GM12878 (cell line): ENCODE results near the gene SEMA4A. TPM values are rescaled to one million over a fixed set of nuclear protein-coding genes. Genes with fewer than 3 reads are reported as not detected.

Source experiments
- ATAC-seq: fragments of 200-7000 bp; cut with Tn5 transposase; 3 replicates; pipeline ENCODE4 v1.9.1; 2020; ENCODE audit warnings: mild to moderate bottlenecking, moderate library complexity
- BruUV-seq: library from RNA; stranded (reverse); fragments of 400-500 nt; replicated peaks from 2 replicates; lab custom pipeline; 2021; lab: Mats Ljungman, UMichigan
- CTCF ChIA-PET: fragments of 300-600 bp; sonication (Branson Sonifier 250); formaldehyde crosslinking; extraction: SDS; loops from one replicate; lab custom pipeline; 2021; ENCODE audit warnings: inconsistent platforms; lab: Yijun Ruan, JAX
- POLR2A ChIA-PET: fragments of 350-600 bp; formaldehyde crosslinking; extraction: SDS; loops from one replicate; lab custom pipeline; 2021; ENCODE audit warnings: inconsistent platforms; lab: Charles Lee
- RAD21 ChIA-PET: fragments of 300-600 bp; sonication (Branson Sonifier 250); formaldehyde crosslinking; loops from one replicate; lab custom pipeline; 2023; ENCODE audit warnings: antibody characterized with exemption; ENCODE audit not compliant: unreplicated experiment; lab: Charles Lee
- SMC1A ChIA-PET: fragments of 300-600 bp; sonication (Branson Sonifier 250); formaldehyde crosslinking; loops from one replicate; lab custom pipeline; 2023; ENCODE audit not compliant: unreplicated experiment, uncharacterized antibody; lab: Charles Lee
- DNase-seq: peaks from one replicate; pipeline ENCODE4 v3.0.0-alpha.2; 2011; ENCODE audit warnings: low read depth, low spot score
- FAIRE-seq: peaks from 3 replicates; lab custom pipeline; 2011; peaks lifted over from hg19 to GRCh38; lab: Jason Lieb, UNC
- H2AFZ ChIP-seq: 2 replicates; pipeline ENCODE4 v1.6.0; 2011; ENCODE audit warnings: low read depth, low read length, control low read depth; ENCODE audit not compliant: control insufficient read depth
- H3K27ac ChIP-seq: 2 replicates; pipeline ENCODE4 v1.5.1; 2011; ENCODE audit warnings: control low read depth; ENCODE audit not compliant: control insufficient read depth, insufficient read depth
- H3K27me3 ChIP-seq, 2 experiments: replicated peaks in 1 of 2; 2 replicates each; pipeline versions ENCODE4 v1.6.0 to v1.6.1; 2011; ENCODE audit warnings: low read length in 1 of 2; ENCODE audit not compliant: control insufficient read depth in 2 of 2, insufficient read depth in 2 of 2
- H3K36me3 ChIP-seq, 2 experiments: 2 replicates each; pipeline ENCODE4 v1.5.1; 2011; ENCODE audit warnings: low read length in 1 of 2; ENCODE audit not compliant: control insufficient read depth in 2 of 2, insufficient read depth in 2 of 2
- H3K4me1 ChIP-seq: 2 replicates; pipeline ENCODE4 v1.6.1; 2011; ENCODE audit warnings: mild to moderate bottlenecking, low read length, moderate library complexity, mixed read lengths; ENCODE audit not compliant: control insufficient read depth, insufficient read depth
- H3K4me2 ChIP-seq: 2 replicates; pipeline ENCODE4 v1.6.0; 2011; ENCODE audit warnings: control low read depth; ENCODE audit not compliant: control insufficient read depth, insufficient read depth
- H3K4me3 ChIP-seq: fragments of 200-600 bp; sonication (generic); 2 replicates; pipeline ENCODE4 v1.5.1; 2016
- H3K79me2 ChIP-seq: 2 replicates; pipeline ENCODE4 v1.6.0; 2011; ENCODE audit warnings: low read length; ENCODE audit not compliant: control insufficient read depth, insufficient read depth
- H3K9ac ChIP-seq: 2 replicates; pipeline ENCODE4 v1.8.0; 2011; ENCODE audit warnings: low read length, control low read depth, mixed read lengths; ENCODE audit not compliant: control insufficient read depth, insufficient read depth
- H3K9me3 ChIP-seq: replicated peaks from 3 replicates; pipeline ENCODE4 v1.5.1; 2011; ENCODE audit warnings: mild to moderate bottlenecking, low read length; ENCODE audit not compliant: control insufficient read depth, insufficient read depth
- H4K20me1 ChIP-seq: 2 replicates; pipeline ENCODE4 v1.6.0; 2011; ENCODE audit not compliant: control insufficient read depth, insufficient read depth
- CHD4 ChIP-seq: fragments of 200-600 bp; sonication (generic); IDR thresholded peaks from 2 replicates; pipeline ENCODE4 v1.6.1; 2016; ENCODE audit warnings: mild to moderate bottlenecking
- CTCF ChIP-seq, 3 experiments: IDR thresholded peaks in 2 of 3; conservative IDR thresholded peaks in 1 of 3; 2 replicates each; pipeline ENCODE4 v1.5.1; 2011; ENCODE audit warnings: low read depth in 3 of 3, low read length in 3 of 3, mild to moderate bottlenecking in 3 of 3, control low read depth in 2 of 3, moderate library complexity in 2 of 3, inconsistent platforms in 1 of 3, mixed read lengths in 1 of 3; ENCODE audit not compliant: control insufficient read depth in 2 of 3, insufficient read depth in 1 of 3; ENCODE audit errors: extremely low read depth in 1 of 3
- ELK1 ChIP-seq: IDR thresholded peaks from 2 replicates; pipeline ENCODE4 v1.6.1; 2012; ENCODE audit warnings: low read depth, low read length, improper control_type of control experiment
- HCFC1 ChIP-seq: fragments of 150-350 bp; IDR thresholded peaks from 2 replicates; pipeline ENCODE4 v1.6.1; 2014; ENCODE audit warnings: low read length
- IKZF1 ChIP-seq: fragments of 450-650 bp; conservative IDR thresholded peaks from 2 replicates; pipeline ENCODE4 v1.6.1; 2017; ENCODE audit warnings: antibody characterized with exemption, mild to moderate bottlenecking
- MEF2A ChIP-seq: IDR thresholded peaks from 2 replicates; pipeline ENCODE4 v1.6.1; 2011; ENCODE audit warnings: low read depth, mild to moderate bottlenecking, low read length, moderate library complexity; ENCODE audit not compliant: insufficient read depth
- NRF1 ChIP-seq: conservative IDR thresholded peaks from 2 replicates; pipeline ENCODE4 v1.6.1; 2011; ENCODE audit warnings: mild to moderate bottlenecking, low read depth, low read length, improper control_type of control experiment
- PAX8 ChIP-seq: fragments of 450-650 bp; IDR thresholded peaks from 2 replicates; pipeline ENCODE4 v1.6.1; 2017; ENCODE audit warnings: mild to moderate bottlenecking, moderate library complexity
- PKNOX1 ChIP-seq: fragments of 450-650 bp; IDR thresholded peaks from 2 replicates; pipeline ENCODE4 v1.6.1; 2016; ENCODE audit warnings: mild to moderate bottlenecking
- PML ChIP-seq: IDR thresholded peaks from 2 replicates; pipeline ENCODE4 v1.6.1; 2012; ENCODE audit warnings: low read length, inconsistent platforms
- POLR2A ChIP-seq: IDR thresholded peaks from 2 replicates; pipeline ENCODE4 v1.6.1; 2011; ENCODE audit warnings: low read depth, mild to moderate bottlenecking, low read length
- RAD21 ChIP-seq: IDR thresholded peaks from 2 replicates; pipeline ENCODE4 v1.6.1; 2011; ENCODE audit warnings: mild to moderate bottlenecking, low read depth, low read length, moderate library complexity; ENCODE audit not compliant: insufficient read depth
- SKIL ChIP-seq: fragments of 450-650 bp; IDR thresholded peaks from 2 replicates; pipeline ENCODE4 v1.6.1; 2017; ENCODE audit warnings: mild to moderate bottlenecking, low read depth, inconsistent platforms; ENCODE audit not compliant: poor library complexity, severe bottlenecking
- SMC3 ChIP-seq: IDR thresholded peaks from 2 replicates; pipeline ENCODE4 v1.6.1; 2011; ENCODE audit warnings: low read length, improper control_type of control experiment, borderline replicate concordance
- TAF1 ChIP-seq: IDR thresholded peaks from 2 replicates; pipeline ENCODE4 v1.6.1; 2011; ENCODE audit warnings: mild to moderate bottlenecking, low read depth, low read length, borderline replicate concordance
- WGBS: methylation state at CpG from one replicate; pipeline ENCODE4 v1.1.6; 2016; ENCODE audit warnings: low lambda C conversion rate; ENCODE audit not compliant: insufficient replicate concordance, insufficient coverage; ENCODE audit errors: missing lambda C conversion rate; 5-methylcytosine and 5-hydroxymethylcytosine counted together
- in situ Hi-C: fragments of 300-500 bp; cut with MboI; formaldehyde crosslinking; loops from 9 replicates; pipeline ENCODE4 v1.14.3; 2018; ENCODE audit warnings: mixed read lengths
- intact Hi-C: fragments of 100-400 bp; cut with micrococcal nuclease; formaldehyde crosslinking; loops from one replicate; pipeline ENCODE4 v1.14.2; 2022; ENCODE audit not compliant: unreplicated experiment
- polyA plus RNA-seq, 11 experiments: library from polyadenylated mRNA; depleted of rRNA in 4 of 11; unstranded in 6 of 11; stranded (reverse) in 5 of 11; fragments of >200 nt; fragmentation: Nextera tagmentation in 4 of 11; fragmentation: Illumina TruSeq in 1 of 11; extraction: Ambion mirVana in 4 of 11; extraction: Trizol in 1 of 11; gene quantifications; 1 replicate in 1 of 11; 2 replicates in 10 of 11; pipeline versions ENCODE4 v1.2.1 to v1.2.3, GENCODE V29; 2011 to 2016; ENCODE audit warnings: inconsistent platforms in 2 of 11, missing spikeins in 2 of 11, low read depth in 1 of 11
- total RNA-seq, 4 experiments: library from RNA; depleted of rRNA in 3 of 4; stranded (reverse); fragments of >200 nt in 3 of 4; fragmentation: Illumina TruSeq in 1 of 4; extraction: Trizol in 1 of 4; gene quantifications; 2 replicates each; pipeline versions ENCODE4 v1.2.1 to v1.2.3, GENCODE V29; 2013 to 2021

The SEMA4A gene
- total and polyA plus RNA-seq, 10 of the 15 experiments (the other 5 are each of a cell fraction or from before 2014, with no cell fraction given), result 2.6 to 64.2 (median 32.8) TPM

GRCh38 chr1:156140879-156141707, 12.3 kb upstream of the SEMA4A start:
- 67% methylated on average over 20 of the region's 20 CpGs for WGBS
- Histone ChIP-seq H2AFZ (no peak overlapping the region), H4K20me1 (no peaks in the 10 kb centered on the region), H3K9me3 (no peaks in the 10 kb centered on the region), H3K9ac (no peak overlapping the region), H3K27ac (no peak overlapping the region), H3K4me2 (no peak overlapping the region), H3K36me3 (peaks cover 0 to 22% of the 10 kb centered on the region in 2 experiments; a peak in 2 of 4 replicates), H3K27me3 (no peaks in the 10 kb centered on the region), H3K4me3 (no peak overlapping the region), H3K4me1 (peaks cover 3% of the 10 kb centered on the region), H3K79me2 (no peaks in the 10 kb centered on the region)
- RAD21 ChIA-PET, result interaction anchor here (2.5 to 17.9 kb wide), 4 partner anchors 12 to 178 kb away, joined by 7 to 361 read pairs (median 12); no protein-coding TSS in a partner anchor
- POLR2A ChIA-PET, result interaction anchor here (0.5 to 1.2 kb wide), 2 partner anchors 78 to 88 kb away, joined by 3 to 7 read pairs; no protein-coding TSS in a partner anchor
- BruUV-seq, result no TSS peak
- in situ Hi-C loops, result loop anchor here (5.0 kb wide), 1 partner anchor 176 kb away; no protein-coding TSS in a partner anchor
- FAIRE-seq (no peak), DNase-seq (no peak), ATAC-seq (peak; percentile 37)
- CTCF ChIA-PET, result interaction anchor here (0.5 to 16.8 kb wide), 18 partner anchors 9 to 305 kb away, joined by 3 to 502 read pairs (median 4); partner anchors contain the start of genes PMF1, SMG5 and TMEM79
- intact Hi-C loops, result no loop called here
- SMC1A ChIA-PET, result interaction anchor here (0.7 to 22.3 kb wide), 7 partner anchors 48 to 183 kb away, joined by 3 to 411 read pairs (median 4); no protein-coding TSS in a partner anchor
- TF ChIP-seq PAX8 (no peak), SKIL (no peak), POLR2A (peak; percentile 49), MEF2A (no peak), RAD21 (peak; percentile 73), PKNOX1 (no peak), CHD4 (no peak), ELK1 (no peak), TAF1 (no peak), SMC3 (peak; percentile 66), NRF1 (no peak), IKZF1 (no peak), PML (0 out of 2 replicates have a peak, but pooled peaks have one; percentile 12), HCFC1 (0 out of 2 replicates have a peak, but pooled peaks have one; percentile 12), CTCF (IDR thresholded peaks at IDR 0.05 in 2 of 3, conservative IDR thresholded peaks at IDR 0.05 in 1 of 3; ENCODE audit: control insufficient read depth in 2 of 3, extremely low read depth in 1 of 3, insufficient read depth in 1 of 3, low read depth in 3 of 3, low read length in 3 of 3) (peak; percentile 60 to 80 (median 79))
